ENCODE data around the gene B3GALT4. TPM values are rescaled to one million over a fixed set of nuclear protein-coding genes. Genes with fewer than 3 reads are reported as not detected.

The B3GALT4 gene
- total RNA-seq, 1 donor, result 4.3 TPM

DNA sequence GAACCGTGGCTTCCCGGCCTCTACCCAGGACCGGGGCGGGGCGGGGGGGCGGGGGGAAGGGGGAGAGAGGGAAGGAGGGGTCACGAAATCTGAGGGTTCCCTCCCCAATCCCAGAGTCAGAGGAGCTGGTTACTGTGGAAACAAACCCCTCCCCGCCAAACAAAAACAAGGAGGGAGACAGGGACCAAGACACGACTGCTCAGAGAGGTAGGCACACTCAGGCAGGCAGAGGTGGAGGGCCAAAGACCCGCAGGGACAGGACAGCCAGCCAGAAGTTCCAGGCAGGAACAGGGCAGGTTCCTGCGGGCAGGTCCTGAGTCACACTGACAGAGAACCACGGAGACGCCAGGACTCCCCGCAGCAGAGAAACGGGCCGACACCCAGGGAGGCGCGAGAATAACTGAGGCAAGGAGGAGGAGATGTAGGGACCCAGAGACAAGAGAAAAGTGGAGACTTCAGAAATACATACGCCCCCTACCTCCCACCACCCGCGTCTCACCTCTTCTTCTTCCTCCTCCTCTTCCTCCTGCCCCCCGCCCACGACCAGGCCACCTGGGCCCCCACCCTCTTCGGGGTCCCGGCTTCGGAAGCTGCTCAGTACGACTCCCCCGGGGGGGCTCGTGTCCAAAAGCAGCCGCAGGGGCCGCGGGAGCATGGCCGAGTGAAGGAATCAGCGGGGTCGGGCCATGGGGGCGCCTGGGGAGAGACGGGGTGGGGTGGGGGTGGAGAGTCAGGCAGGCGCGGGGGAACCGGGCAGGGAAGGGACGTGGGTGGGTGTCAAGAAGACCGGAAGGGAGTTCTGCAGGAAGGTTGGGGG is 21.2 kb downstream of the B3GALT4 start:
- Histone ChIP-seq H3K9me3 (ENCODE audit: low read depth, low read length) (no peaks in the 10 kb centered on the region), H2AFZ (ENCODE audit: low read length) (no peak overlapping the region), H3K27ac (ENCODE audit: low read depth, low read length) (peak overlapping the region; percentile 91), H3K79me2 (ENCODE audit: insufficient read depth, low read length) (peaks cover 18% of the 10 kb centered on the region), H3K4me3 (ENCODE audit: insufficient read depth, low read length) (peak overlapping the region; percentile 84), H3K36me3 (ENCODE audit: insufficient read depth, low read length) (peaks cover 26% of the 10 kb centered on the region), H3K4me2 (ENCODE audit: insufficient read depth, low read length) (peak overlapping the region; percentile 85), H3K4me1 (ENCODE audit: insufficient read depth, low read length) (no peaks in the 10 kb centered on the region), H3K27me3 (ENCODE audit: insufficient read depth, low read length) (no peaks in the 10 kb centered on the region), H4K20me1 (ENCODE audit: insufficient read depth, low read length) (peaks cover 3% of the 10 kb centered on the region)
- peak; percentile 96 for DNase-seq (ENCODE audit: insufficient read length, low spot score, missing footprints)
- TF ChIP-seq CTCF (IDR thresholded peaks at IDR 0.05; ENCODE audit: extremely low read depth, low read depth, low read length), result no peak

DNA sequence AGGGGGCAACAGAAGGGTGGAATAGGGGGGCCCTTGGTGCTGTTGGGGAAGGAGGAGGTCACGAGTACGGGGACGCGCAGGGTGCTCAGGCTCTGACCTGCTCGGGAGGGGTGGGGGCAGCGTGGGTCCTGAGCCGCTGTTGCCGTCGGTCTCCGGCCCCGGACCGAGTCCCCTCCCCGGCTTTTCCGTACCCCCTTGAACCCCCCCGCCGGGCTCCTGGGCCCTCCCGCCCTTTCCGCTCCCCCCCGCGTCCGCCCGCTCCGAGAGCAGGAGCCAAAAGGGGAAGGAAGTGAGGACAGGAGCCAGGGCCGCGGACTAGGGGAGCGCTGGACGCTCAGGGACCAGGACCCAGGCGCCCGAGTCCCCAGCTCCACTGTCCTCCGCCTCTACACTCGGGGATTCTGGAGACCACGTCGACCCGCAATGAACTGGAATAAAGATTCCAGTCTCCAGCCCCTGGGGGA is 21.9 kb downstream of the B3GALT4 start, which contains the start of gene RGL2:
RGL2 (minus strand) TSS at position 170 of the 464 bp plus-strand sequence. CDS start 332 bp downstream, outside the sequence.
- Histone ChIP-seq H3K79me2 (ENCODE audit: insufficient read depth, low read length) (peaks cover 21% of the 10 kb centered on the region), H3K4me1 (ENCODE audit: insufficient read depth, low read length) (no peaks in the 10 kb centered on the region), H3K9me3 (ENCODE audit: low read depth, low read length) (no peaks in the 10 kb centered on the region), H4K20me1 (ENCODE audit: insufficient read depth, low read length) (peaks cover 3% of the 10 kb centered on the region), H2AFZ (ENCODE audit: low read length) (peak within 1 kb of the TSS; percentile 80), H3K4me2 (ENCODE audit: insufficient read depth, low read length) (peak within 1 kb of the TSS; percentile 85), H3K36me3 (ENCODE audit: insufficient read depth, low read length) (peaks cover 22% of the 10 kb centered on the region), H3K27me3 (ENCODE audit: insufficient read depth, low read length) (no peaks in the 10 kb centered on the region), H3K27ac (ENCODE audit: low read depth, low read length) (peak within 1 kb of the TSS; percentile 91), H3K4me3 (ENCODE audit: insufficient read depth, low read length) (peak within 1 kb of the TSS; percentile 84)
- TF ChIP-seq CTCF (IDR thresholded peaks at IDR 0.05; ENCODE audit: extremely low read depth, low read depth, low read length), result no peak
- DNase-seq (ENCODE audit: insufficient read length, low spot score, missing footprints), result peak; percentile 95

DNA sequence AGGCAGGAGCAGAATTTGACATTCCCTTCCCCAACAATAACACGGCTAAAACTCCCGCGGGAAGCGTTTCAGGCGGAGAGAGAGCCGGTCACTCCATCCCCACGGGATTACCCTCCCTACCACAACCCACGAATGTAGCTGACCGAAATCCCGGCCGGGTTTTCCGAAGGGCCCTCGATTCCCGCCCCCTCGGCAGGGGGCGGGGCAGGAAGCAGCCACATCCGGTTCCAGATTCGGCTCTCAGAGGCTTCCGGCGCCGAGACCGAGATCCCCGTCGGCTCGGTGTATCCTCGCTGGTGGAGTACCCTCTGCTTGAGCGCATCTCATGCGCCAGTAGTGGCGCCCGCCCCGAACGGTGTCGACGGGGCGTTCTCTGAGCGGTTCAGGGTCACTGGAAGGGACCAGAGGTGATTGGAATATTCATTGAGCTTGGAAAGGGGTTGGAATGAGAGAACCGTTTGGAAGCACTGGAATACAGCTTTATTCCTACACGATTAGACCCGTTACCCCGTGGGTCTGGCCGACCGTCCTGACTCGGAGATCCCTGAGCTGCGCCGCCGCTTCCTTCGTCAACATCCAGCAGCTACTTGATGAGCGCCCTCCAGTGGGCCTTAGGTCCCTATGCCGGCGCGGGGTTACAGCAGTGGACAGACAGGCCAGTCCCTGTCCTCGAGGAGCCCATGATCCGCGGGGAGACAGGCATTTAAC is 22.5 kb downstream of the B3GALT4 start:
- H3K4me2 ChIP-seq (ENCODE audit: insufficient read depth, low read length), result peak overlapping the region; percentile 85
- H3K79me2 ChIP-seq (ENCODE audit: insufficient read depth, low read length), result peaks cover 27% of the 10 kb centered on the region
- DNase-seq (ENCODE audit: insufficient read length, low spot score, missing footprints), result peak; percentile 97
- no peaks in the 10 kb centered on the region for H3K27me3 ChIP-seq (ENCODE audit: insufficient read depth, low read length)
- H3K36me3 ChIP-seq (ENCODE audit: insufficient read depth, low read length), result peaks cover 25% of the 10 kb centered on the region
- H3K27ac ChIP-seq (ENCODE audit: low read depth, low read length), result peak overlapping the region; percentile 91
- TF ChIP-seq CTCF (IDR thresholded peaks at IDR 0.05; ENCODE audit: extremely low read depth, low read depth, low read length), result peak; percentile 80
- H3K9me3 ChIP-seq (ENCODE audit: low read depth, low read length), result no peaks in the 10 kb centered on the region
- H3K4me1 ChIP-seq (ENCODE audit: insufficient read depth, low read length), result no peaks in the 10 kb centered on the region
- peaks cover 3% of the 10 kb centered on the region for H4K20me1 ChIP-seq (ENCODE audit: insufficient read depth, low read length)
- H2AFZ ChIP-seq (ENCODE audit: low read length), result peak overlapping the region; percentile 80
- peak overlapping the region; percentile 84 for H3K4me3 ChIP-seq (ENCODE audit: insufficient read depth, low read length)

DNA sequence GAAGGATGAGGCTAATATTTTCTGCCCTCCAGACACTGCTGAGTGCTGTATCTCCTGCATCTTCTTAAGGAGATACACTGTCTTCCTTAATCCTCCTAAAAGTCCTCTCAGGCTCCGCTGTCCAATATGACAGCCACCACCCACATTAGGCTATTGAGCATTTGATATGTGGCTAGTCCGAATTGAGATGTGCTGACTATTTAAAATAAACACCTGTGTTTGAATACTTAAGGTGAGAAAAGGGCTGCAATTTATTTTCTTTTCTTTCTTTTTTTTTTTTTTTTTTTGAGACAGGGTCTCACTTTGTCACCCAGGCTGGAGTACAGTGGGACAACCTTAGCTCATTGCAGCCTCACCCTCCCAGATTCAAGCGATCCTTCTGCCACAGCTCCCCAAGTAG is 25.0 kb downstream of the B3GALT4 start:
- Histone ChIP-seq H3K4me2 (ENCODE audit: insufficient read depth, low read length) (no peak overlapping the region), H3K27me3 (ENCODE audit: insufficient read depth, low read length) (no peaks in the 10 kb centered on the region), H4K20me1 (ENCODE audit: insufficient read depth, low read length) (peaks cover 12% of the 10 kb centered on the region), H3K4me3 (ENCODE audit: insufficient read depth, low read length) (no peak overlapping the region), H3K27ac (ENCODE audit: low read depth, low read length) (no peak overlapping the region), H3K36me3 (ENCODE audit: insufficient read depth, low read length) (peaks cover 30% of the 10 kb centered on the region), H3K9me3 (ENCODE audit: low read depth, low read length) (no peaks in the 10 kb centered on the region), H2AFZ (ENCODE audit: low read length) (no peak overlapping the region), H3K79me2 (ENCODE audit: insufficient read depth, low read length) (peaks cover 50% of the 10 kb centered on the region), H3K4me1 (ENCODE audit: insufficient read depth, low read length) (no peaks in the 10 kb centered on the region)
- no peak for TF ChIP-seq CTCF (IDR thresholded peaks at IDR 0.05; ENCODE audit: extremely low read depth, low read depth, low read length)
- DNase-seq (ENCODE audit: insufficient read length, low spot score, missing footprints), result no peak

All from osteoblast (primary cell).